Stimulated activated CD4-positive, alpha-beta T cell treated with anti-CD3 and anti-CD28 coated beads, Interleukin-1b, Interleukin-23, amount 100 ng/mL, for 48 hours (primary cell): ENCODE results near the gene DNAJC17.

Experiments used
- DNase-seq: peaks from one replicate; pipeline ENCODE4 v3.0.0-alpha.2; 2020

DNAJC17 gene

DNA sequence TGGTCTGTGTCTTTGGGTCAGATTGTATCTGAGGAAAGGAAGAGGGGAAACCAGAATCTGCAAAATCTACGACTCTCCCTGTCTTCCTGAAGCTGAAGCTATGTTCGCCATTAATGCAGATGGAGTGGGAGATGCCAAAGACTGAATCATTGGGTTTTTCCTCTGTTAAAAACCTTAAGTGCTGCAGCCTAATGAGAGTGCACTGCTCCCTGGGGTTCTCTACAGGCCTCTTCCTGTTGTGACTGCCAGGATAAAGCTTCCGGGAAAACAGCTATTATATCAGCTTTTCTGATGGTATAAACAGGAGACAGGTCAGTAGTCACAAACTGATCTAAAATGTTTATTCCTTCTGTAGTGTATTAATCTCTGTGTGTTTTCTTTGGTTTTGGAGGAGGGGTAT lies 76.2 kb downstream of the DNAJC17 start:
- no peak for DNase-seq

DNA sequence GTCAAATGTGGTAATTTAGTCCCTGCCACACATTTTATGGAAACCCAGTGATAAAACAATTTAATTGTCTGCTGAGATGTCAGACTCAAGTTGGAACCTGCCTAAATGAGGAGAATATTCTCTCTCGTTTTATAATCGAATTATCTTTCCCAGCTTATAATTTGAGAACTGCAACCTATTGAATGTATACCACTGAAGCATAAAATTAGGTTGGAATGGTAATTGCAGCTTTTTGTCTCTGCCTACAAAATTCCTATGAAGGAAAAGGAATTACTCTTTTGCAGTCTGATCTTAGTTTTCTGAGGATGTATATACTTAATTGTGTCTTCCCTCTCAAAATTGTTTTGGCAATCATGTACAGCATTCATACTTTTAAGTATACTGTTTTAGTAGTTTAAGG lies 83.4 kb downstream of the DNAJC17 start:
- no peak for DNase-seq

DNA sequence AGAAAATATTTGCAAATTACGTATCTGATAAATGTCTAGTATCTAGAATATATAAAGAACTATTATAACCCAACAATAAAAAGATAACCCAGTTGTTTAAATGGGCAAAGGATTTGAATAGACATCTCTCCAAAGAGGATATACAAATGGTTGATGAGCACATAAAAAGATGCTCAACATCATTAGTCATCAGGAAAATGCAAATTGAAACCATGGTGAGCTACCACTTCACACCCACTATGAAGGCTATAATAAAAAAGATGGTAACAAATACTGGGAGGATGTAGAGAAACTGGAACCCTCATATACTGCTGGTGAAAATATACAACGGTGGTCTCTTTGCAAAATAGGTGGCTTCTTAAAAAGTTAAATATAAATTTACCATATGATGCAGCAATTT lies 84.3 kb downstream of the DNAJC17 start:
- DNase-seq: no peak

DNA sequence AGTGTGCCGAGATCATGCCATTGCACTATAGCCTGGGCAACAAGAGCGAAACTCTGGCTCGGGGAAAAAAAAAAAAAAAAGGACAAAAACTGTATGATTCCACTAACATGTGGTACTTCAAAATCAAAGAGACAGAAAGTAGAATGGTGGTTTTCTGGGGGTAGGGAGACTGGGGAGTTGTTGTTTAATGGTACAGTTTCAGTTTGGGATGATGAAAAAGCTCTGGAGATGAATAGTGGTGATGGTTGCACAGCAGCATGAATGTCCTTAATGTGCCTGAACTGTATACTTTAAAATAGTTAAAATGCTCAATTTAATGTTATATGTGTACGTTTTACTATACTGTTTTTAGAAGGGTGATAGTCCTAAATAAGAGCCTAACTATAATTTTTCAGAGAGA lies 84.9 kb downstream of the DNAJC17 start:
- DNase-seq: no peak

DNA sequence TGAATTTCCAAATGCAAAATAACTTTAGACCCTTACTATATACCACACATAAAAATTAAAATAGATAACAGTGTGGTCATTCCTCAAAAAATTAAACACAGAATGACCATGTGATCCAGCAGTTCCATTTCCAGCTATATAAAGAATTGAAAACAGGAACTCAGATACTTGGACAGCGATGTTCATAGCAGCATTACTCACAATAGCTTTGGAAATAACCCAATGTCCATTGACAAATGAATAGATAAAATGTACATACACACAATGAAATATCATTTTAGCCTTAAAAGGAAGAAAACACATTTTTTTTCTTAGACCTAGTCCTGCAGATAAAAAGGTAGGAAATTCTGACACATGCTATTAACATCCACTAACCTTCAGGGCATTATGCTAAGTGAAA lies 85.6 kb downstream of the DNAJC17 start:
- no peak for DNase-seq

DNA sequence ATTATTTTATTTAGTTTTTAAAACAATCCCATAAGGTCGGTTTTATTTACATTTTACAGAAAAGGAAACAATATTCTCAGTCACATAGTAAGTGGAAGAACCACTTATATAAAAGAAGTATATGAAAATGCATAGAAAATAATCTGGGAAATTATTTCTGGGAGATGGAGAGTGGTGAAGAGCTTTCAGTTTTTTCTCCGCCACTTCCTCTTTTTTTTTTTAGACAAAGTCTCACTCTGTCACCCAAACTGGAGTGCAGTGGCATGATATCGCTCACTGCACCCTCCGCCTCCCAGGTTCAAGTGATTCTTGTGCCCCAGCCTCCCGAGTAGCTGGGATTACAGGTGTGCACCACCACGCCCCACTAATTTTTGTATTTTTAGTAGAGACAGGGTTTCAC lies 91.1 kb downstream of the DNAJC17 start:
- DNase-seq: no peak
